GM21737 (cell line): ENCODE measurements around the gene RAD54L.
"Not testable (repeated sequence)": the region's sequence is repeated elsewhere in the genome, so short reads cannot be mapped to it uniquely, and the experiment has no call there.

Experiments used
- ATAC-seq: cut with Tn5 transposase; IDR thresholded peaks from one replicate; pipeline ENCODE4 v1.9.1; 2021; ENCODE audit warnings: mild to moderate bottlenecking, moderate library complexity; ENCODE audit not compliant: unreplicated experiment

RAD54L gene

GRCh38 chr1:46238865-46239264 lies 8.7 kb upstream of the RAD54L start:
- ATAC-seq, result not testable (repeated sequence)

- ATAC-seq, result not testable (repeated sequence)
These were observed 5.8 kb upstream of the RAD54L start for GRCh38 chr1:46241733-46242132.

GRCh38 chr1:46242918-46243317 lies 4.6 kb upstream of the RAD54L start:
- no peak for ATAC-seq

GRCh38 chr1:46243831-46244230 lies 3.7 kb upstream of the RAD54L start:
- not testable (repeated sequence) for ATAC-seq

GRCh38 chr1:46244656-46245371 lies 2.7 kb upstream of the RAD54L start:
- no peak for ATAC-seq

GRCh38 chr1:46246136-46246535 lies 1.4 kb upstream of the RAD54L start:
- ATAC-seq, result not testable (repeated sequence)

GRCh38 chr1:46246548-46247435 lies 771 bp upstream of the RAD54L start:
- ATAC-seq, result peak; percentile 54

- ATAC-seq, result no peak
These were observed 758 bp downstream of the RAD54L start for GRCh38 chr1:46248122-46248920.

GRCh38 chr1:46254668-46255067 lies 7.1 kb downstream of the RAD54L start:
- ATAC-seq, result no peak

- no peak for ATAC-seq
These were observed 9.0 kb downstream of the RAD54L start for GRCh38 chr1:46256523-46256922.

GRCh38 chr1:46262508-46262907 lies 14.9 kb downstream of the RAD54L start:
- no peak for ATAC-seq

GRCh38 chr1:46263146-46263545 lies 15.6 kb downstream of the RAD54L start:
- no peak for ATAC-seq

- no peak for ATAC-seq
These were observed 21.0 kb downstream of the RAD54L start for GRCh38 chr1:46268578-46268977.

GRCh38 chr1:46274225-46275029 lies 26.9 kb downstream of the RAD54L start:
- no peak for ATAC-seq

GRCh38 chr1:46275030-46275337 lies 27.4 kb downstream of the RAD54L start:
- no peak for ATAC-seq

- no peak for ATAC-seq
These were observed 30.3 kb downstream of the RAD54L start for GRCh38 chr1:46277658-46278373.

- ATAC-seq, result no peak
These were observed 31.2 kb downstream of the RAD54L start for GRCh38 chr1:46278807-46279206.

- no peak for ATAC-seq
These were observed 32.5 kb downstream of the RAD54L start for GRCh38 chr1:46280092-46280491.

GRCh38 chr1:46281021-46281420 lies 33.5 kb downstream of the RAD54L start:
- ATAC-seq, result no peak

- no peak for ATAC-seq
These were observed 36.5 kb downstream of the RAD54L start for GRCh38 chr1:46284058-46284457.
